HG03460 (cell line): ENCODE measurements around the gene TRAPPC8.
"Not testable (repeated sequence)": the region's sequence is repeated elsewhere in the genome, so short reads cannot be mapped to it uniquely, and the experiment has no call there.

Experiments used
- ATAC-seq: cut with Tn5 transposase; IDR thresholded peaks from one replicate; pipeline ENCODE4 v1.9.1; 2021; ENCODE audit not compliant: unreplicated experiment

TRAPPC8 gene, protein sequence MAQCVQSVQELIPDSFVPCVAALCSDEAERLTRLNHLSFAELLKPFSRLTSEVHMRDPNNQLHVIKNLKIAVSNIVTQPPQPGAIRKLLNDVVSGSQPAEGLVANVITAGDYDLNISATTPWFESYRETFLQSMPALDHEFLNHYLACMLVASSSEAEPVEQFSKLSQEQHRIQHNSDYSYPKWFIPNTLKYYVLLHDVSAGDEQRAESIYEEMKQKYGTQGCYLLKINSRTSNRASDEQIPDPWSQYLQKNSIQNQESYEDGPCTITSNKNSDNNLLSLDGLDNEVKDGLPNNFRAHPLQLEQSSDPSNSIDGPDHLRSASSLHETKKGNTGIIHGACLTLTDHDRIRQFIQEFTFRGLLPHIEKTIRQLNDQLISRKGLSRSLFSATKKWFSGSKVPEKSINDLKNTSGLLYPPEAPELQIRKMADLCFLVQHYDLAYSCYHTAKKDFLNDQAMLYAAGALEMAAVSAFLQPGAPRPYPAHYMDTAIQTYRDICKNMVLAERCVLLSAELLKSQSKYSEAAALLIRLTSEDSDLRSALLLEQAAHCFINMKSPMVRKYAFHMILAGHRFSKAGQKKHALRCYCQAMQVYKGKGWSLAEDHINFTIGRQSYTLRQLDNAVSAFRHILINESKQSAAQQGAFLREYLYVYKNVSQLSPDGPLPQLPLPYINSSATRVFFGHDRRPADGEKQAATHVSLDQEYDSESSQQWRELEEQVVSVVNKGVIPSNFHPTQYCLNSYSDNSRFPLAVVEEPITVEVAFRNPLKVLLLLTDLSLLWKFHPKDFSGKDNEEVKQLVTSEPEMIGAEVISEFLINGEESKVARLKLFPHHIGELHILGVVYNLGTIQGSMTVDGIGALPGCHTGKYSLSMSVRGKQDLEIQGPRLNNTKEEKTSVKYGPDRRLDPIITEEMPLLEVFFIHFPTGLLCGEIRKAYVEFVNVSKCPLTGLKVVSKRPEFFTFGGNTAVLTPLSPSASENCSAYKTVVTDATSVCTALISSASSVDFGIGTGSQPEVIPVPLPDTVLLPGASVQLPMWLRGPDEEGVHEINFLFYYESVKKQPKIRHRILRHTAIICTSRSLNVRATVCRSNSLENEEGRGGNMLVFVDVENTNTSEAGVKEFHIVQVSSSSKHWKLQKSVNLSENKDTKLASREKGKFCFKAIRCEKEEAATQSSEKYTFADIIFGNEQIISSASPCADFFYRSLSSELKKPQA (N-terminal part only)

GRCh38 chr18:31942999-31943877 lies at the start of gene TRAPPC8:
Gene TRAPPC8 (minus strand): TSS chr18:31943128. CDS start chr18:31942764, 364 bp downstream.
- peak; percentile 86 for ATAC-seq

DNA sequence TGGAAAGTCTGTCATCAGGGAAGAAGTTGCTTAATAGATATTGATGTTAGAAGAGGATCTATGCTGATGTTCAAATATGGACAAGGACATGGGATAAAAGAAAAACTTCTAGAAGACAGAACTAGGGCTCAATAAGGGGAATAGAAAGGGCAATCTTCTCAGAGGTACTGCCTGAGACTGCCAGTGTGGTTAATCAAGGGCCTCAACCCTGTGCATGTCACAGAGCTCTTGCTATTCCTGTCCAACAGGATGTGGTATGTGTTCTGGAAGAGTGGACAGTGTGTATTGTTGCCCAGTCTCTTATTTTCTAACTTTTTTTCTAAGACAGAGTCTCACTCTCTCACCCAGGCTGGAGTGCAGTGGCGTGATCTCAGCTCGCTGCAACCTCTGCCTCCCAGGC lies 47.9 kb upstream of the TRAPPC8 start:
- ATAC-seq, result peak; percentile 100

- no peak for ATAC-seq
Observed at GRCh38 chr18:31983976-31984375, 41.0 kb upstream of the TRAPPC8 start.

DNA sequence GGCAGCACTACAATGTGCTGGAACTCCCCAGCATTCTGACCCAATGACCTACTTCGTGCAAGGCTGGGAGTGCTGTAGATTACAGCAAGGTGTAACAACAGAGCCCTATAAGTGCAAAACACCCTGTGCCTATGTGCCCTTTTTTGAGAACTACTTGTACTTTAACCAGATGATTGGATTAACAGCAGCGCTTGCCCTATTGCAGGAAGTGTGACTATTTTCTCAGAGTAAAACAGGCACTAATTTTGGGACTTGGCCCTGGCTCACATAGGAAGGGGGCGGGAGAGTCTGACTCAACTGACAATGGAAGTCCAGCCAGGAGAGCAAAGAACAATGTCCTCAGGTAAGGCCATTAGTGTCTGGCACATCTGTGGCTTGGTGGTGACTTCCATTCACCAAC lies 40.1 kb upstream of the TRAPPC8 start:
- no peak for ATAC-seq

GRCh38 chr18:31980863-31981262 lies 37.9 kb upstream of the TRAPPC8 start:
- no peak for ATAC-seq

DNA sequence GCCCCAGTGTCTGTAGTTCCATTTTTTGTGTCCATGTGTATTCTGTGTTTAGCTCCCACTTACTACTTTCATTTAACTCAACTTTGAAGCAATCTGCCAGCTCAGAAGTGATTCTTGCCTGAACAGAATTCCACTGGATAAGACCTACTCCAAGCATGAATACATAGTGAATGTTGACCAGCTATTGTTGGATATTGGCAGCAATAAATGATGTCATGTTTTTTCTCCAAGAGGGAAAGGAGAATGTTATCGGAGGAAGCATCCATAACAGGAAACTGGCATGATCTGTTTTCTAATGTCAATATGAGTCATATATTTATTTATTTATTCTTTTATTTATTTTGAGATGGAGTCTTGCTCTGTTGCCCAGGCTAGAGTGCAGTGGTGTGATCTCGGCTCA lies 36.8 kb upstream of the TRAPPC8 start:
- no peak for ATAC-seq

DNA sequence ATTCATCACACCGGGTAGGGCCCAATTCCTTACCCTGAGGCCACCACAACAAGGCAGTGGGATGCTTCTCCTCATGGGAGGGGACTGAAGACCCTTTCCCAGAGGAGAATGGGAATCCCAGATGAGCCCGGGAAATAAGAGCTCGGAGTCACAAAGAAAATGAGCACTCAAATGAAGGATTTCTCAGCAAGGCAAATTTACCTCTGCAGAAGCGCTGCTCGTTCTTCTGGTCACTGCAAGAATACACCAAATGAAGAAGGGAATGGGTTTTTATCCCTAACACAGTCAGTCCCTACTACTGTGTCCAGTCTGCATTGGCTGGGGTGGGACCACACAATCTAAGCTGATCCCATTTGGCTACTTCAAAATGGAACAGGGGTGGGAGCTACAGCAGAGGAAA lies 35.7 kb upstream of the TRAPPC8 start:
- no peak for ATAC-seq

- ATAC-seq, result no peak
Observed at GRCh38 chr18:31977270-31977872, 34.4 kb upstream of the TRAPPC8 start.

GRCh38 chr18:31976242-31976641 lies 33.3 kb upstream of the TRAPPC8 start:
- ATAC-seq, result no peak

DNA sequence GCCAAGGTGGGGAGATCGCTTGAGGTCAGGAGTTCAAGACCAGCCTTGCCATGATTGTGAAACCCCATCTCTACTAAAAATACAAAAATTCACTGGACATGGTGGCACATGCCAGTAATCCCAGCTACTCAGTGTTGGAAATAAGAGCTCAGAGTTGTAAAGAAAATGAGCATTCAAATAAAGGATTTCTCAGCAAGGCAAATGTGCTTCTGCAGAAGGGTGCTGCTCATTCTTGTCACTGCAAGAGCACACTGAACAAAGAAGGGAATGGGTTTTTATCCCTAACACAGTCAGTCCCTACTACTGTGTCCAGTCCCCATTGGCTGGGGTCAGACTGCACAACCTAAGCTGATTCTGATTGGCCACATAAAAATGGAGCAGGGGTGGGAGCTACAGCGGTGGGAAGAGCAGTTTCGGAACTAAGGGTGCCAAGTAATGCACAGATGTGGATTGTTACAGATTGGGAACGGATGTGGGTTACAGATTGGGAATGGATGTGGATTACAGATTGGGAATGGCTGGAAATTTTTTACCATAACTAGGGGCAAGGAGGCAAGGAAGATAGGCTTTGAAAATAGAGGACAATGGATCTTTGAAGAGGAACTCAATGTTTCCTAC lies 31.1 kb upstream of the TRAPPC8 start:
- ATAC-seq, result no peak

DNA sequence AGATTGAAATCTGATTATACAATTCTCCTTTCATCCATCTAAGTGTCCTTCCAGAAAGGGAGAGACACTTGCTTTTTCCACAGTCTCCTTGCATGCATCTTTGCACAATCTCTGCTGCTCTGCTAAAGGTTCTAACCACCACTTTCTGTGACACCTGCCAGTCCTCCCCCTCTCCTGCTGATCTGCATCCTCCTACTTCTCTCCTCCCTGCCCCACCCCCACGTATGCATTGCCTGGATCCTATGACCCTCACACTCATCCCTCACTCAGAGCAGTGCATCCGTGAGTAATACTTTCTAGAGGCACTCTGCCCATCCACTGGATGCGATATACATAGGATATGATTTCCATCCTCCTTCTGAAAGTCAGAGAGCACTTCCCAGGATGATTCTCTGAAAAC lies 27.7 kb upstream of the TRAPPC8 start:
- no peak for ATAC-seq

GRCh38 chr18:31965316-31965970 lies 22.5 kb upstream of the TRAPPC8 start:
- ATAC-seq, result no peak

DNA sequence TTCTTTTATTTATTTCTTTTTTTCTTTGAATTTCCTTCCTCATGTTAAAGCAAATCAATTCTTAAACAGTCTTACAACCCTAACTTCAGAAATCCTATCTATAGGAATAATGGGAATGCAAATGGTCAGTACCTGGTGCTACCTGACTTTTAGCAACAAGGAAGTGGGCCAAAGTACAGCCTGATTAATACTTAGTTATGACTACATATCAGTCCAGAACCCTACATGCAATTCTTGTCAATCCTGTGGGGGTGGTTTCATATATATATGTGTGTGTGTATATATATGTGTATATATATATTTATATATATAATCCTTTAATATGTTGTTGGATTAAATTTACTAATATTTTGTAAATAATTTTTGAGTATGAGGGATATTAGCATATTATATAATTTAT lies 14.8 kb upstream of the TRAPPC8 start:
- no peak for ATAC-seq

DNA sequence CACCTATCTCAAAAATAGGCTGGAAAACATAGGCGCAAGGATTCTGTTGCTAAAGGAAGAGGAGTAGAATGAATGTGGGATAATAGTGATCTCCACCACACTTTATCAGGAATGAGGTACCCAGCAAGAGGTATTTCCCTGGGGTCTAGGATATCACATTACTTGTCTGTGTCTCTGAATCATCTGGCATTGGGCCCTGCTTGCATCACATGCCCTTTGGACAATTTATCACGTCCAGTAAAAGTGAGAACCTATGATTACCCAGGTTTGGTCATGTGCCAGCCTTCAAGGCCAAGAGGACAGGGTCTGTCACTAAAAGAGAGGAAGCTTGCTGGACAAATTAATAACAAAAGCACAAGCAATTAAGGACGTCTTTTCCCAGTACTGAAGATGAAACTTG lies 11.4 kb upstream of the TRAPPC8 start:
- ATAC-seq, result no peak

DNA sequence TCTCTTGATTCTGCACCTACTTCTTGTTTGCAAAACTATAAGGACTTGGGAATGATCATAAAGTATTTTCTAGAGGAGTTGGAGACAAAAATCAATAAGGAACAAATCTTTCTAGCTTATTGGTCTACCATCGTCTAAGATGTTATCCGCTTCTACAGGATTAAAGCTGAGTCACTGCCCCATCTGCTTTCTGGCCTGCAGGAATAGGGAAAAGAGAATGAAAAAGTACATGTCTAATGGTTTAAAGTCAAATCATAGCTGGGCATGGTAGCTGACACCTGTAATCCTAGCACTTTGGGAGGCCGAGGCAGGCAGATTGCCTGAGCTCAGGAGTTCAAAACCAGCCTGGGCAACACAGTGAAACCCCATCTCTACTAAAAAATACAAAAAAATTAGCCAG lies 10.8 kb upstream of the TRAPPC8 start:
- ATAC-seq, result not testable (repeated sequence)

DNA sequence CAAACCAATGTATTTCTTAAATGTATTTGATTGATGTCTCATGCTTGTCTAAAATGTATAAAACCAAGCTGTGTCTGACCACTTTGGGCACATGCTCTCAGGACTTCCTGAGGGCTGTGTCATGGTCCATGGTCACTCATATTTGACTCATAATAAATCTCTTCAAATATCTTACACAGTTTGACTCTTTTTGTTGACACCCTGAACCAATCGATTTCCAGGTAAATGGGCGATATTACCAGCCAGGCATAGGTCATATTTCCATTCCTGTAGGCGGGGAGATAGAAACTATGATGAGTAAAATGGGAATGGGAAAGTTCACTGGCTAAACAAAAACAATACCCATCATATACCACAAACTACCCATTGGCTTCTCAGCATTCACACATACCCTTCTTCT lies 9.3 kb upstream of the TRAPPC8 start:
- no peak for ATAC-seq

GRCh38 chr18:31950583-31950982 lies 7.7 kb upstream of the TRAPPC8 start:
- no peak for ATAC-seq

- not testable (repeated sequence) for ATAC-seq
Observed at GRCh38 chr18:31948349-31948748, 5.4 kb upstream of the TRAPPC8 start.
